Peyer's patch (tissue), 4 donors: ENCODE data around the gene MAEA.

ENCODE experiments used
- CTCF ChIP-seq, 6 experiments: fragments of 450-650 bp in 4 of 6; fragments of 200-600 bp in 2 of 6; sonication (generic) in 1 of 6; IDR thresholded peaks; one replicate each; pipeline ENCODE4 v1.5.1; 2017 to 2019; ENCODE audit warnings: antibody characterized with exemption in 6 of 6, mild to moderate bottlenecking in 3 of 6, moderate library complexity in 1 of 6
- POLR2A ChIP-seq, 2 donors: fragments of 450-650 bp; IDR thresholded peaks; one replicate each; pipeline ENCODE4 v1.5.1; 2017; ENCODE audit warnings: antibody characterized with exemption in 2 of 2, mild to moderate bottlenecking in 2 of 2, moderate library complexity in 2 of 2

DNA sequence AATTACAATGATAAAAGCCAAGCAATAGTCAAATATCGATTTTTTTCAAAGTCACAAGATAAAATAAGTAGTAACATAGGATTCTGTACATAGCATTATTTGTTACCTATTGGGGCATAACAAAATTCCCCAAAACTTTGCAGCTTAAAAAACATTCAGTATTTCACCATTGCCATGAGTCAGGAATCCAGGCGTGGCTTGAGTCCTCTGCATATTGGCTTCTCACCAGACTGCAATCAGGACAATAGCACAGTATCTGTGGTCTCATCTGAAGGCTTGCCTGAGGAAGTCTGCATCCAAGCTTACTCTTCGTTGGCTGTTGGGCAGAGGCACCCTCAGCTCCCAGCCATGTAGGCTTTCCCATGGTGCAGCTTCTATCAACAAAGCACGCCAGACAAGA lies 34.5 kb upstream of the MAEA start:
- TF ChIP-seq CTCF (IDR thresholded peaks at IDR 0.05) (no peak), POLR2A (IDR thresholded peaks at IDR 0.05) (no peak)
